Astrocyte of the spinal cord (primary cell): ENCODE measurements around the gene PECR.

Experiments used
- DNase-seq: peaks from one replicate; pipeline ENCODE4 v3.0.0; 2011; ENCODE audit warnings: low read depth, low spot score
- H3K4me3 ChIP-seq: 2 replicates; pipeline ENCODE4 v1.5.1; 2011; ENCODE audit warnings: low read depth, mild to moderate bottlenecking, low read length, moderate library complexity
- in situ Hi-C: cut with HindIII; loops from 2 replicates; pipeline ENCODE4 v1.10.0; 2017; ENCODE audit warnings: low sequenced_read_pairs
- TF ChIP-seq, protein P1 (sequence below): IDR thresholded peaks from 2 replicates; pipeline ENCODE4 v1.5.1; 2012; ENCODE audit warnings: low read depth, mild to moderate bottlenecking, low read length, inconsistent platforms

Gene PECR

DNA sequence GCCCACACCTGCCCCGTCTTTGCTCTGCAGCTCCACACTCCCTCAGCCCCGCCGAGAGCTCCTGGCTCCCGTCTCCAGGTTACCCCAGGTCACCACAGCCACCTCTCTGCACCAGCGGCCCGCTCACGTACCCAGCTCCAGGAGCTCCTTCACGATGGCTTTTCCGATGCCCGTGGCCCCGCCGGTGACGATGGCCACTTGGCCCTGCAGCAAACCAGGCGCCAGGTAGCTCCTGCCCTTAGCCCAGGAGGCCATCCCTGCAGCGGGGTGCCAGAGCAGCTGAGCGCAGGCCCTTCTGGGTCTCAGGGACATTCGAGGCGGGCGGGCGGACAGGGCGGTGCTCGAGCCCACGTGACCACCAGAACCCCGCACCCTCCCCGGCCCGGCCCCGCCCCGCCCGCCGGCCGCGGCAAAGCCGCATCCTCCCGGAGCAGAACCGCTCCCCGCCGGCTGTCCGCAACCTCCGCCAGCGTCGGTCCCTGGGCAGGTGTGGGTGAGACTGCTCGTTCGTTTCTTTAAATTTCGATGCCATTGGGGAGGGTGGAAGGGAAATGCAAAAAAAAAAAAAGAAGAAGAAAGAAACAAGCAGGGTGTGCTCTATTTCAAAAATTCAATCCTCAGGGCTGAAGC, at the start of gene PECR, which contains the start of gene TMEM169:
TSS of gene PECR (minus strand) at position 323 of the 630 bp plus-strand sequence. CDS start at position 255, 68 bp downstream.
TSS of gene TMEM169 (plus strand) at position 433 of the 630 bp plus-strand sequence. CDS start 14,045 bp downstream, outside the sequence.
- DNase-seq, result peak; percentile 60
- peak within 1 kb of the TSS; percentile 74 for H3K4me3 ChIP-seq
- TF ChIP-seq, protein P1, sequence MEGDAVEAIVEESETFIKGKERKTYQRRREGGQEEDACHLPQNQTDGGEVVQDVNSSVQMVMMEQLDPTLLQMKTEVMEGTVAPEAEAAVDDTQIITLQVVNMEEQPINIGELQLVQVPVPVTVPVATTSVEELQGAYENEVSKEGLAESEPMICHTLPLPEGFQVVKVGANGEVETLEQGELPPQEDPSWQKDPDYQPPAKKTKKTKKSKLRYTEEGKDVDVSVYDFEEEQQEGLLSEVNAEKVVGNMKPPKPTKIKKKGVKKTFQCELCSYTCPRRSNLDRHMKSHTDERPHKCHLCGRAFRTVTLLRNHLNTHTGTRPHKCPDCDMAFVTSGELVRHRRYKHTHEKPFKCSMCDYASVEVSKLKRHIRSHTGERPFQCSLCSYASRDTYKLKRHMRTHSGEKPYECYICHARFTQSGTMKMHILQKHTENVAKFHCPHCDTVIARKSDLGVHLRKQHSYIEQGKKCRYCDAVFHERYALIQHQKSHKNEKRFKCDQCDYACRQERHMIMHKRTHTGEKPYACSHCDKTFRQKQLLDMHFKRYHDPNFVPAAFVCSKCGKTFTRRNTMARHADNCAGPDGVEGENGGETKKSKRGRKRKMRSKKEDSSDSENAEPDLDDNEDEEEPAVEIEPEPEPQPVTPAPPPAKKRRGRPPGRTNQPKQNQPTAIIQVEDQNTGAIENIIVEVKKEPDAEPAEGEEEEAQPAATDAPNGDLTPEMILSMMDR, result no peak
- in situ Hi-C loops, result no loop called here

DNA sequence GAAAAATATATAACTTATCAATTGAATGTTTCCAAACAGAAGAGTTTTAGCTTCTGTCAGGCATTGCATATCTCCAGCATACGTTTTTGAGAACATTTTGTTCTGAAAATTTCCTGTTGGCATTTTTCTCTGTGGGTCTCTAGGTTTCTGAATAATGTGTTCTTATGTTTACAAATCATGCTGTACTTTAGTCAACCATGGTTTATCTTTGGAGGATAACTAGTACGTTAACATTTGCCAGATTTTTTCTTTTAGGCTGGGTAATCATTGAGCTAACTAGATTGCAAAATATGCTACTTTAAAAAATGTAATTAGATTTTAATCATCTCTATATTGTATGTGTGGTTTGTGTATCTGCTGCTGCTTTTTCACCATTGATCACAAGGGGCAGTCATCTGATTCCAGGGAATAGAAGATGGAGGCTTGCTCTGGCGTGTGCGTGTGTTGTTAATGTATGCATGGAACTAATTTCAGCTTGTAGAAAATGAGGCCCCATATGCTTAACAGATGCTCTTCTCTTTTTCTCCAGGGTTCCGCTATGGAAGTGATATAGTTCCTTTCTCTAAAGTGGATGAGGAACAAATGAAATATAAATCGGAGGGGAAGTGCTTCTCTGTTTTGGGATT, 48.9 kb upstream of the PECR start:
- no peak overlapping the region for H3K4me3 ChIP-seq
- TF ChIP-seq, protein P1, result no peak
- in situ Hi-C loops, result no loop called here
- no peak for DNase-seq

DNA sequence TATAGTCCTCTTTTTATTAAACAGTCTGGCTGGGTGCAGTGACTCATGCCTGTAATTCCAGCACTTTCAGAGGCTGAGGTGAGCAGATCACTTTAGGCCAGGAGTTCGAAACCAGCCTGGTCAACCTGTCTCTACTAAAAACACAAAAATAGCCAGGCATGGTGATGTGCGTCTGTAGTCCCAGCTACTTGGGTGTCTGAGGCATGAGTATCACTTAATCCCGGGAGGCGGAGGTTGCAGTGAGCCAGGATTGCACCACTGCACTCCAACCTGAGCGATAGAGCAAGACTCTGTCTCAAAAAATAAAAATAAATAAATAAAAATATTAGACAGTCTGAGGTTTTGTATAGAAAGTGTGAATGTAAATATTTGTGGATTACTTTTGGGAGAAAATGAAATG, 45.3 kb upstream of the PECR start:
- in situ Hi-C loops, result no loop called here
- DNase-seq, result no peak
- no peak overlapping the region for H3K4me3 ChIP-seq
- TF ChIP-seq, protein P1, result no peak

DNA sequence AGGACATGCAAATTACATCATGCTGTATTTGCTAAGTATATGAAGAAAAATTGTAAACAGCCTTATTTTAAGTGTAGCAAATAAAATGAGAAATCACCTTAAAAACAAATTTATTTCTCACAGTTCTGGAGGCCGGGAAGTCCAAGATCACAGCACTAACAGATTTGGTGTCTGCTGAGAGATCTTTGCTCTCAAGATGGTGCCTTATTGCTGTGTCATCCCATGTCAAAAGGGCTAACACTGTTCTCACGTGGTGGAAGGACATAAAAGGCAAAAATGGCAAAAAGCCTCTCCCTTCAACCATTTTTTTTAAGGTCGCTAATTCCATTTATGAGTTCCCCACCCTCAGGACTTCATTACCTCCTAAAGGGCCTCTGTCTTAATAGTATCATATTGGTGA, 39.6 kb upstream of the PECR start:
- DNase-seq, result no peak
- in situ Hi-C loops, result no loop called here
- no peak overlapping the region for H3K4me3 ChIP-seq
- TF ChIP-seq, protein P1, result no peak

DNA sequence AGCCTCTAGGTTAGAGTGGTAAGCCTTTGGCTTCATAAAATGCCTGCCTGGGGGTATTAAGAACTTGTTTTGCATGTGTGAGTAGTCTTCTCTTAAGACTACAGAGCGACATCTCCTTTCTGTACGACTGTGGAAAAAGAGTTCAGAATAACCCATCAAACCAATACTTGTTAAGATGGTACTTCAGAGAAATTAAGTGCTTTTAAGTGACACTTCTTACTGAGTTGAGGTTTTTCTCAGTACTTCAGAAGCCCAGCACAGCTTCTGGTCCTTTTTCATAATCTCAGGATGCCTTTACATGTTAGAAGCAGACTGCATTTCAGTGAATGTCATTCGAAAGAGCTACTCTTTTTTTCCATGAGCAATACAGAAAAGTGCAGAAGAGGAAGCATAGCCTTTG, 38.4 kb upstream of the PECR start:
- TF ChIP-seq, protein P1, result no peak
- in situ Hi-C loops, result no loop called here
- DNase-seq, result no peak
- H3K4me3 ChIP-seq, result no peak overlapping the region

DNA sequence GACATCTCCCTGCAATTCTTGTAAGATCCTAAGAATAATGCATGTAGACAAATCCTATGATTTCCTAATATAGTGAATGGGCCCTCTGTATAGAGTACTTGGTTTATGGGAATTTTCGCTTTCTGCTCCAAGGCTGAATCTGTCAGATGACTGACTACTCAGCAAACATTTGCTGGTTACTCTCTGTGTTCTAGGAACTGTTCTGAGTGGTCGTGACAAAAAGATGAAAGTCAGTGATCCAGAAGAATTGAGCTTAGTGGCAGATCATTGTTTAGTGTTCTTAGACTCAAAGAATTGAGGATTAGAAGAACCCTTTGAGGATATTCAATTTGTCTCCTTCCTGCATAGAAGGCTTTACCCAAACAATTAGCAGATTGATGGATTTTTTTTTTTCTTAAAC, 37.5 kb upstream of the PECR start:
- in situ Hi-C loops, result no loop called here
- no peak overlapping the region for H3K4me3 ChIP-seq
- TF ChIP-seq, protein P1, result no peak
- DNase-seq, result no peak
